ENCODE data around the gene UBE2E2.

Gene UBE2E2

GRCh38 chr3:23308986-23309625 is 106.0 kb downstream of the UBE2E2 start:
- TF ChIP-seq YY1 (IDR thresholded peaks at IDR 0.05; ENCODE audit: insufficient read depth, insufficient read length) = no peak
- TF ChIP-seq ZNF274 (IDR thresholded peaks at IDR 0.05; ENCODE audit: low read depth, low read length) = no peak
- TF ChIP-seq SUZ12 (IDR thresholded peaks at IDR 0.05; ENCODE audit: extremely low read depth, insufficient read depth, insufficient read length) = no peak
- peaks cover 4% of the 10 kb centered on the region for H3K36me3 ChIP-seq (ENCODE audit: insufficient read depth, insufficient read length, low read length)
- DNase-seq (ENCODE audit: low read depth, low spot score) = no peak

DNA sequence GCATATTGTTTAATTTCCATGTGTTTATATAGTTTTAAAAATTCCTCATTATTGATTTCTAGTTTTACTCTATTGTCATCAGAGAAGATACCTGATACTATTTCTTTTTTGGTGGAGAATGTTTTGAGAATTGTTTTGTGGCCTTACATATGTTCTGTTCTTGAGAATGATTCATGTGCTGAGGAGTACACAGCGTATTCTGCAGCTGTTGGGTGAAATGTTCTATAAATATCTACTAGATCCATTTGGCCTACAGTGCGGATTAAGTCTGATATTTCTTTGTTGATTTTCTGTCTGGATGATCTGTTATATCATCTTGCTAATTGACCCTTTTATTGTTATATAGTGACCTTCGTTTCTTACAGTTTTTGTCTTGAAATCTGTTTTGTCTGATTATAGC is 109.7 kb downstream of the UBE2E2 start:
- no peak for DNase-seq (ENCODE audit: low read depth, low spot score)
- H3K27me3 ChIP-seq (ENCODE audit: insufficient read depth, insufficient read length) = no peaks in the 10 kb centered on the region
- no peak overlapping the region for H3K4me3 ChIP-seq (ENCODE audit: insufficient read length, low read depth)
- TF ChIP-seq YY1 (IDR thresholded peaks at IDR 0.05; ENCODE audit: insufficient read depth, insufficient read length) = no peak
- no peak for TF ChIP-seq ZNF274 (IDR thresholded peaks at IDR 0.05; ENCODE audit: low read depth, low read length)
- no peaks in the 10 kb centered on the region for H3K4me1 ChIP-seq (ENCODE audit: insufficient read depth, insufficient read length)
- peaks cover 4% of the 10 kb centered on the region for H3K36me3 ChIP-seq (ENCODE audit: insufficient read depth, insufficient read length, low read length)
- H3K9ac ChIP-seq (ENCODE audit: insufficient read length, low read depth) = no peak overlapping the region
- H3K9me3 ChIP-seq (ENCODE audit: insufficient read depth, low read length) = peaks cover 12% of the 10 kb centered on the region

More at GRCh38 chr3:23308986-23309625, 106.0 kb downstream of the UBE2E2 start:
- no peaks in the 10 kb centered on the region for H3K27me3 ChIP-seq (ENCODE audit: insufficient read depth, insufficient read length)
- H3K4me3 ChIP-seq (ENCODE audit: insufficient read length, low read depth) = no peak overlapping the region
- no peaks in the 10 kb centered on the region for H3K9me3 ChIP-seq (ENCODE audit: insufficient read depth, low read length)
- H3K9ac ChIP-seq (ENCODE audit: insufficient read length, low read depth) = no peak overlapping the region
- H3K4me1 ChIP-seq (ENCODE audit: insufficient read depth, insufficient read length) = no peaks in the 10 kb centered on the region

- H3K4me1 ChIP-seq (ENCODE audit: insufficient read depth, insufficient read length) = no peaks in the 10 kb centered on the region
- TF ChIP-seq ZNF274 (IDR thresholded peaks at IDR 0.05; ENCODE audit: low read depth, low read length) (no peak), SUZ12 (IDR thresholded peaks at IDR 0.05; ENCODE audit: extremely low read depth, insufficient read depth, insufficient read length) (no peak), YY1 (IDR thresholded peaks at IDR 0.05; ENCODE audit: insufficient read depth, insufficient read length) (no peak)
- H3K27me3 ChIP-seq (ENCODE audit: insufficient read depth, insufficient read length) = no peaks in the 10 kb centered on the region
- H3K9me3 ChIP-seq (ENCODE audit: insufficient read depth, low read length) = peaks cover 12% of the 10 kb centered on the region
- no peak overlapping the region for H3K4me3 ChIP-seq (ENCODE audit: insufficient read length, low read depth)
- no peak for DNase-seq (ENCODE audit: low read depth, low spot score)
- peaks cover 4% of the 10 kb centered on the region for H3K36me3 ChIP-seq (ENCODE audit: insufficient read depth, insufficient read length, low read length)
- H3K9ac ChIP-seq (ENCODE audit: insufficient read length, low read depth) = no peak overlapping the region
Observed at GRCh38 chr3:23314981-23315762, 112.0 kb downstream of the UBE2E2 start.

DNA sequence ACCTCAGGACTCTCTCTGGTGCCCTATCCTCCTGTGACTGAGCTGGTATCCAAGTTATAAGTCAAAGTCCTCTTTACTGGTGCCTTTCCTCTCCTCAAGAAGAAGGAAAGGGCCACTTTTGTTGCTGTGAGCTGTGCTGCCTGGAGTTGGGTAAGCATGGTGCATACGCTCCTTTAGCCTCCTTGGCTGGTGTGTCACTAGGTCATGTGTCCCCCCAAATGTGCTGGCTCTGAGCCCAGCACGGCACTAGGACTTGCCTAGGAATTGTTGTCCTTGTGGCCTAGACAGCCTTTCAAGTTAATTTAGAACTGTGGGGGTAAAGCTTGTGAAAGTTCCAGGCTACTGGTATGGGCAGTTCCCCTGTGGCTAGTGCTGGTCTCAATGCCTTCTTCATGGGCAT is 113.8 kb downstream of the UBE2E2 start:
- Histone ChIP-seq H3K9ac (ENCODE audit: insufficient read length, low read depth) (no peak overlapping the region), H3K27me3 (ENCODE audit: insufficient read depth, insufficient read length) (no peaks in the 10 kb centered on the region), H3K9me3 (ENCODE audit: insufficient read depth, low read length) (peaks cover 12% of the 10 kb centered on the region), H3K36me3 (ENCODE audit: insufficient read depth, insufficient read length, low read length) (no peaks in the 10 kb centered on the region), H3K4me1 (ENCODE audit: insufficient read depth, insufficient read length) (no peaks in the 10 kb centered on the region), H3K4me3 (ENCODE audit: insufficient read length, low read depth) (no peak overlapping the region)
- TF ChIP-seq YY1 (IDR thresholded peaks at IDR 0.05; ENCODE audit: insufficient read depth, insufficient read length) = no peak
- TF ChIP-seq SUZ12 (IDR thresholded peaks at IDR 0.05; ENCODE audit: extremely low read depth, insufficient read depth, insufficient read length) = no peak
- no peak for TF ChIP-seq ZNF274 (IDR thresholded peaks at IDR 0.05; ENCODE audit: low read depth, low read length)
- no peak for DNase-seq (ENCODE audit: low read depth, low spot score)

- DNase-seq (ENCODE audit: low read depth, low spot score) = no peak
- no peak overlapping the region for H3K9ac ChIP-seq (ENCODE audit: insufficient read length, low read depth)
- H3K36me3 ChIP-seq (ENCODE audit: insufficient read depth, insufficient read length, low read length) = no peaks in the 10 kb centered on the region
- no peaks in the 10 kb centered on the region for H3K4me1 ChIP-seq (ENCODE audit: insufficient read depth, insufficient read length)
- H3K9me3 ChIP-seq (ENCODE audit: insufficient read depth, low read length) = peaks cover 12% of the 10 kb centered on the region
- TF ChIP-seq YY1 (IDR thresholded peaks at IDR 0.05; ENCODE audit: insufficient read depth, insufficient read length) (no peak), ZNF274 (IDR thresholded peaks at IDR 0.05; ENCODE audit: low read depth, low read length) (no peak), SUZ12 (IDR thresholded peaks at IDR 0.05; ENCODE audit: extremely low read depth, insufficient read depth, insufficient read length) (no peak)
- H3K4me3 ChIP-seq (ENCODE audit: insufficient read length, low read depth) = no peak overlapping the region
- H3K27me3 ChIP-seq (ENCODE audit: insufficient read depth, insufficient read length) = no peaks in the 10 kb centered on the region
Observed at GRCh38 chr3:23319366-23320312, 116.5 kb downstream of the UBE2E2 start.

GRCh38 chr3:23320586-23321570 is 117.8 kb downstream of the UBE2E2 start:
- TF ChIP-seq YY1 (IDR thresholded peaks at IDR 0.05; ENCODE audit: insufficient read depth, insufficient read length) (no peak), SUZ12 (IDR thresholded peaks at IDR 0.05; ENCODE audit: extremely low read depth, insufficient read depth, insufficient read length) (no peak), ZNF274 (IDR thresholded peaks at IDR 0.05; ENCODE audit: low read depth, low read length) (no peak)
- no peaks in the 10 kb centered on the region for H3K36me3 ChIP-seq (ENCODE audit: insufficient read depth, insufficient read length, low read length)
- peaks cover 12% of the 10 kb centered on the region for H3K9me3 ChIP-seq (ENCODE audit: insufficient read depth, low read length)
- no peak overlapping the region for H3K4me3 ChIP-seq (ENCODE audit: insufficient read length, low read depth)
- H3K9ac ChIP-seq (ENCODE audit: insufficient read length, low read depth) = no peak overlapping the region
- no peaks in the 10 kb centered on the region for H3K27me3 ChIP-seq (ENCODE audit: insufficient read depth, insufficient read length)
- no peaks in the 10 kb centered on the region for H3K4me1 ChIP-seq (ENCODE audit: insufficient read depth, insufficient read length)
- no peak for DNase-seq (ENCODE audit: low read depth, low spot score)

Data from NT2/D1 (cell line).